ENCODE data around the gene OR51I1. TPM values are rescaled to one million over a fixed set of nuclear protein-coding genes. Genes with fewer than 3 reads are reported as not detected.

OR51I1 gene
- total and polyA plus RNA-seq, 4 donors, result 0.28 TPM; not detected in 3

DNA sequence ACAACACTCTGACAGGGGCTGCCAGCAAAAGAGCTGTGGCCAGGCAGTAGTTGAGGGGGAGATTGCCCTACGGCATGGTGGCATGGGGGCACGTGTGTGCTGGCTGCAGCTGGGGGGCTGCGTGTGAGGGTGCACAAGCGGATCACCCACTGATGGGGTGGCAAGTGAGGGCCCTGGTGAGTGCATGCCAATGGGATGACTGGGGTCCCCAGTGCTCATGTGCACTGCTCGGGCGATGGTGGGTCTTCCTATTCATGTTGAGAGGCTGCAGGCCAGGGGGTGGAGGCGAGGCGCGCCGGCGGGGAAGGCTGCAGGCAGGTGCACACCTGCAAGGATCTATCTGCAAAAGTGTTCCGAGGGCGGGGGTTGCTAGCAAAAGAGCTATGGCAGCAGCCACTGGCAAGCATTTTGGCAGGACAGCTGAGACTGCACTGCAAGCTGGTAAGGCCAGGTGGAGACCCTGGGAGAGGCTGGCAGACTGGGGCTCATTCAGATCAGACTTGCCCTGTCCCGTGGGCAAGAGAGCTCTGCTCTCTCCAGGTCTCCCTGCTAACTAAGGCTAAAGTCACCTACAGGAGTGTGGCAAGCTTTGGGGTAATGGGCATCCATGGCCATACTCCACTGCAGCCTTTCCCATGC is 19.8 kb upstream of the OR51I1 start:
- 96% methylated on average over 13 of the region's 14 CpGs for WGBS (ENCODE audit: insufficient coverage)
- H3K36me3 ChIP-seq (ENCODE audit: control insufficient read depth, insufficient read depth, low read length), result no peaks in the 10 kb centered on the region
- H3K27ac ChIP-seq (ENCODE audit: low read depth, low read length), result no peak overlapping the region
- H3K4me3 ChIP-seq (ENCODE audit: low read depth, low read length), result no peak overlapping the region
- H3K4me1 ChIP-seq (ENCODE audit: control insufficient read depth, insufficient read depth, low read length), result no peaks in the 10 kb centered on the region
- no peaks in the 10 kb centered on the region for H3K9me3 ChIP-seq (ENCODE audit: control insufficient read depth, insufficient read depth, low read length)
- no peaks in the 10 kb centered on the region for H3K27me3 ChIP-seq (ENCODE audit: control insufficient read depth, insufficient read depth, low read length)
- no peak for DNase-seq (ENCODE audit: low read depth in 4 of 6, low spot score in 6 of 6)

DNA sequence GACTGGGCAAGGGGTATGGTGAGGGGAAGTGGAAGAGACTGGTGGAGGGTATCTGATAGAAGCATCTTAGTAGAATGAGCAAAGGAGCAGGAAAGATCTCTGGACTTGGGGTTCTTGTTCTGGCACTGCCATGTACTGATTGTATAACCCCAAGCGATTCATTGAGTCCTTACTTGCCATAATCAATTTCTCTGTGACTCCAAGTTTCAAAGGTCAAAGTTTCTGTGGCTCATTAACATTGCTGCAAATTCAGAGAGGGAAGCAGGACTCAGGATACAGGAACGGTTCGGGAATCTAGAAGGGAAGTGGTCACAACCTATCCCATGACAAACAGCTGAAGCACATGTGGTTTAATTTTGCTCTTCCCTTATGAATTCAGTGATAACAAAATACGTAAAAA is 8.1 kb upstream of the OR51I1 start:
- H3K4me3 ChIP-seq (ENCODE audit: low read depth, low read length), result no peak overlapping the region
- H3K27me3 ChIP-seq (ENCODE audit: control insufficient read depth, insufficient read depth, low read length), result no peaks in the 10 kb centered on the region
- H3K4me1 ChIP-seq (ENCODE audit: control insufficient read depth, insufficient read depth, low read length), result no peaks in the 10 kb centered on the region
- no peaks in the 10 kb centered on the region for H3K9me3 ChIP-seq (ENCODE audit: control insufficient read depth, insufficient read depth, low read length)
- no peak overlapping the region for H3K27ac ChIP-seq (ENCODE audit: low read depth, low read length)
- WGBS (ENCODE audit: insufficient coverage), result 100% methylated on average over 1 of the region's 4 CpGs
- no peaks in the 10 kb centered on the region for H3K36me3 ChIP-seq (ENCODE audit: control insufficient read depth, insufficient read depth, low read length)
- no peak for DNase-seq (ENCODE audit: low read depth in 4 of 6, low spot score in 6 of 6)

DNA sequence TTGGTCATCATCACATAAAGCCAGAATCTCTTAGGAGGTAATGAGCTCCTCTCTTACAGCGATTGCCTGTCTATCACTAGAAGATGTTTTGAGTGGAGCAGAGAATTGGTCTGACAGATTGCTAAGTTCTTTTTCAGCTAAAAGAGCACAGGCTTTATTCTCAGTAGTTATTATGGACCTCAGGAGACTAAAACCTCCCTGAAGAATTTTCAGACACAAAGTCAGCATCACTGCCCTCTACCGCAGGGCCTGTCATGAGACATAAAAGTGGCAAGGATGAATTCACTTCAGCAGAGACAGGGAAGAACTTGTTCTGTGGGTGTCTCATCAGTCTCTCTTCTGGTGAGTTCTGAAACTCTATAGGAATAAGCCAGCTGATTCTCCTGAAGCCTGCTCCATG is 7.7 kb upstream of the OR51I1 start, which contains the start of gene OR51I2:
Gene OR51I2 (plus strand): TSS at position 301 of the 400 bp plus-strand sequence. CDS start 4,166 bp downstream, outside the sequence.
- Histone ChIP-seq H3K27me3 (ENCODE audit: control insufficient read depth, insufficient read depth, low read length) (no peaks in the 10 kb centered on the region), H3K4me3 (ENCODE audit: low read depth, low read length) (no peak within 1 kb of the TSS), H3K27ac (ENCODE audit: low read depth, low read length) (no peak within 1 kb of the TSS), H3K36me3 (ENCODE audit: control insufficient read depth, insufficient read depth, low read length) (no peaks in the 10 kb centered on the region), H3K9me3 (ENCODE audit: control insufficient read depth, insufficient read depth, low read length) (no peaks in the 10 kb centered on the region), H3K4me1 (ENCODE audit: control insufficient read depth, insufficient read depth, low read length) (no peaks in the 10 kb centered on the region)
- 80% methylated on average over 1 of the region's 2 CpGs for WGBS (ENCODE audit: insufficient coverage)
- no peak for DNase-seq (ENCODE audit: low read depth in 4 of 6, low spot score in 6 of 6)

DNA sequence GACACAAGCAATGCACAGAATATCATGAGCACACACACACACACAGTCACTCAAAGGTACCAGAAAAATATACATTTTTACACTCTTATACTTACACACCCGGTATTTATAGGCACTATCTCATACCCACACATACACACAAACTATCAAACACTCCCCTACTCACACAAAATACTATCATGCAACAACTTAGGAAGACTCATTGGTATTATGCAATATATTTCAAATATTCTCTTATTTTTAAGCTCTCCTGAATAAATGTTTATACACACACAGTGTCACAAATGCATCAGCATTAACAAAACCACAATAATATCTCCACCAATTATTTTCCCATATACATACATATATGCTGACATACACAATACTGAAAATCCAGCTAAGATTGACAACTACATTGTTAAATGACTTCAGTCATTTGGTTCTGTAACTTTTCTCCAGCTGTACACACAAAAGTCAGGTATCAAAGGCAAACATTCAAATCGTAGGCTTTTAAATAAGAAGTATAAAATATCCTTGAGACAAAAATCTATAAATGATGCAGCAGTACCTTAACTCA is 2.6 kb upstream of the OR51I1 start:
- no CpG with 5 or more reads among the region's 2 CpGs for WGBS (ENCODE audit: insufficient coverage)
- H3K4me1 ChIP-seq (ENCODE audit: control insufficient read depth, insufficient read depth, low read length), result no peaks in the 10 kb centered on the region
- no peak for DNase-seq (ENCODE audit: low read depth in 4 of 6, low spot score in 6 of 6)

DNA sequence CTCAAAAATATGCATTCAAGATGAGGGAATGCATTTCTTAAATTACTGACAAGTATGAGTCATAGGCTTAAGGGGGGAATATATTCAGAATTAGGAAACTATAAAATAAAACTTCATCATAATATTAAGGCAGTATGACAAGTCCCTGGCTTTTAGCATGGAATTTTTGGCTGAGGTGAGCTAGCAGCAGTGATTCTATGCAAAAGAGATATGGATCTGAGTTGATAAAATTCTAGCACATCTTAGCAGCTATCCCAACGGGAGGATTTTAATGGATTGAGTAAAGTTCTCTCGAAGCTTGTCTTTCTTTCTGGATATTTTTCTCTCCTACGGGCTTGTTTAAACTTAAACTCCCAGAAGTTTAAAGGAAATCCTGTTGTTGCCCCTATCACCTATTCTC is 18.2 kb downstream of the OR51I1 start:
- Histone ChIP-seq H3K36me3 (ENCODE audit: control insufficient read depth, insufficient read depth, low read length) (no peaks in the 10 kb centered on the region), H3K4me1 (ENCODE audit: control insufficient read depth, insufficient read depth, low read length) (no peaks in the 10 kb centered on the region), H3K27ac (ENCODE audit: low read depth, low read length) (no peak overlapping the region), H3K9me3 (ENCODE audit: control insufficient read depth, insufficient read depth, low read length) (no peaks in the 10 kb centered on the region), H3K27me3 (ENCODE audit: control insufficient read depth, insufficient read depth, low read length) (no peaks in the 10 kb centered on the region), H3K4me3 (ENCODE audit: low read depth, low read length) (no peak overlapping the region)
- no CpG with 5 or more reads among the region's 3 CpGs for WGBS (ENCODE audit: insufficient coverage)
- no peak for DNase-seq (ENCODE audit: low read depth in 4 of 6, low spot score in 6 of 6)

More for the DNA sequence above, 2.6 kb upstream of the OR51I1 start:
- H3K36me3 ChIP-seq (ENCODE audit: control insufficient read depth, insufficient read depth, low read length), result no peaks in the 10 kb centered on the region
- peaks cover 1% of the 10 kb centered on the region for H3K9me3 ChIP-seq (ENCODE audit: control insufficient read depth, insufficient read depth, low read length)
- no peaks in the 10 kb centered on the region for H3K27me3 ChIP-seq (ENCODE audit: control insufficient read depth, insufficient read depth, low read length)
- H3K27ac ChIP-seq (ENCODE audit: low read depth, low read length), result no peak overlapping the region
- H3K4me3 ChIP-seq (ENCODE audit: low read depth, low read length), result no peak overlapping the region

DNA sequence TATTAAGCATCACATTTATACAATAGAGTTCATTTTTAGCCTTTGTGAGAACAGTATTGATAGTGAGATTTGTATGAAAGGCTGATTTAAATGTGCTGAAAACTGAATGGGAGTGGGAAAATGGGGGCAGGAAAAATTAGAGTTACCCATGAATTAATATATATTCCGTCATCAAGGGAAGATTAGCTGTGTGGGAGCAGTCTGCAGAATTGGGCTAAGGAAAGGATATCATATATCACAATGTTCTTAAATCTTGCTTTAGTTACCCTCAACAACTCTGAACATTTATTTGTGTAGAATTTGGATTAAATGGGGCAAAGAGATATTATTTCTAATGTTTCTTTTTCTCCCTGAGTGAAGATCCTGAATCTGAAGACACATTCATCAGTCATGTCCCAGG is 19.5 kb downstream of the OR51I1 start, which contains the start of gene OR51Q1:
Gene OR51Q1 (plus strand): TSS at position 301 of the 400 bp plus-strand sequence. CDS start 90 bp downstream, at position 391.
- WGBS (ENCODE audit: insufficient coverage), result no CpG with 5 or more reads among the region's 1 CpG
- no peak within 1 kb of the TSS for H3K4me3 ChIP-seq (ENCODE audit: low read depth, low read length)
- no peak for DNase-seq (ENCODE audit: low read depth in 4 of 6, low spot score in 6 of 6)

DNA sequence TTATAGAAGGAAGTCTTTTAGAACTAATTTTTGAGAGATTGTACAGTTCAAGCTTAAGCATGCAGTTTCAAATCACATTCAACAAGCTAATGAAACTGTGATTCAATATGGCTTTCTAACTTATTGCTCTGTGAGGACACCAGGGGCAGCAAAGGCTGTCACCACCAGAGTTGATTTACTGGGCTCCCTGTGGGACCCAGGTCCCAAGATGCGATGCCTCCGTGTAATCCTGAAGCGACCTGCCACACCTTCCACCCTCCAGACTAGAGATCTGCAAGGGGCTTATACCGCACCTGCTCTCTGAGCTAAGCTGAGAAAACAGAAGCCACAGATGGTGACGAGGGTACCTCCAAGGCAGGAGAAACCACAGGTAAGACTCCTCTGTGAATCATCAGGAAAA is 20.3 kb downstream of the OR51I1 start:
- no peaks in the 10 kb centered on the region for H3K4me1 ChIP-seq (ENCODE audit: control insufficient read depth, insufficient read depth, low read length)
- no peaks in the 10 kb centered on the region for H3K9me3 ChIP-seq (ENCODE audit: control insufficient read depth, insufficient read depth, low read length)
- no peak overlapping the region for H3K4me3 ChIP-seq (ENCODE audit: low read depth, low read length)
- H3K27ac ChIP-seq (ENCODE audit: low read depth, low read length), result no peak overlapping the region
- WGBS (ENCODE audit: insufficient coverage), result 52% methylated on average over 5 of the region's 5 CpGs
- no peak for DNase-seq (ENCODE audit: low read depth in 4 of 6, low spot score in 6 of 6)
- H3K36me3 ChIP-seq (ENCODE audit: control insufficient read depth, insufficient read depth, low read length), result no peaks in the 10 kb centered on the region
- no peaks in the 10 kb centered on the region for H3K27me3 ChIP-seq (ENCODE audit: control insufficient read depth, insufficient read depth, low read length)

More for the DNA sequence above, 19.5 kb downstream of the OR51I1 start, which contains the start of gene OR51Q1:
- Histone ChIP-seq H3K27me3 (ENCODE audit: control insufficient read depth, insufficient read depth, low read length) (no peaks in the 10 kb centered on the region), H3K36me3 (ENCODE audit: control insufficient read depth, insufficient read depth, low read length) (no peaks in the 10 kb centered on the region), H3K9me3 (ENCODE audit: control insufficient read depth, insufficient read depth, low read length) (no peaks in the 10 kb centered on the region), H3K4me1 (ENCODE audit: control insufficient read depth, insufficient read depth, low read length) (no peaks in the 10 kb centered on the region), H3K27ac (ENCODE audit: low read depth, low read length) (no peak within 1 kb of the TSS)

DNA sequence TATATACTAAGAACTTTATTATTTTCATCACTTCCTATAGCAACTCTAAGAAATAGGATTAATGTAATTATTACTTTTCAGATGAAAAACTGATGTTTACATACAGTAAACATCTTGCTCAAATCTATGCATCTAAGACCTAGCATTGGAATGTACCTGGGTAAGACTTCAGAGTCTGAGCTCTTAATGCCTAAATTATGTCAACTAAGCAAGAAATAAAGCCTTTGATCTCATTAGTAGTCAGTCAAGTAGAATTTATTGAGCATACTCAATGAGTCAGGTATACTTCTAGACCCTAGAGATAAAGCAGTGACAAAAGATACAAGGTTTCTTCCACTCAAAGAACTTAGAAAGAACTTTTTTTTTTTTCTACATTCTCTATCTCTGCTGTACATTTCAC is 36.1 kb downstream of the OR51I1 start:
- no peak for DNase-seq (ENCODE audit: low read depth in 4 of 6, low spot score in 6 of 6)
- no peaks in the 10 kb centered on the region for H3K9me3 ChIP-seq (ENCODE audit: control insufficient read depth, insufficient read depth, low read length)
- H3K27ac ChIP-seq (ENCODE audit: low read depth, low read length), result no peak overlapping the region
- no peak overlapping the region for H3K4me3 ChIP-seq (ENCODE audit: low read depth, low read length)
- no peaks in the 10 kb centered on the region for H3K36me3 ChIP-seq (ENCODE audit: control insufficient read depth, insufficient read depth, low read length)
- no peaks in the 10 kb centered on the region for H3K27me3 ChIP-seq (ENCODE audit: control insufficient read depth, insufficient read depth, low read length)
- H3K4me1 ChIP-seq (ENCODE audit: control insufficient read depth, insufficient read depth, low read length), result no peaks in the 10 kb centered on the region

DNA sequence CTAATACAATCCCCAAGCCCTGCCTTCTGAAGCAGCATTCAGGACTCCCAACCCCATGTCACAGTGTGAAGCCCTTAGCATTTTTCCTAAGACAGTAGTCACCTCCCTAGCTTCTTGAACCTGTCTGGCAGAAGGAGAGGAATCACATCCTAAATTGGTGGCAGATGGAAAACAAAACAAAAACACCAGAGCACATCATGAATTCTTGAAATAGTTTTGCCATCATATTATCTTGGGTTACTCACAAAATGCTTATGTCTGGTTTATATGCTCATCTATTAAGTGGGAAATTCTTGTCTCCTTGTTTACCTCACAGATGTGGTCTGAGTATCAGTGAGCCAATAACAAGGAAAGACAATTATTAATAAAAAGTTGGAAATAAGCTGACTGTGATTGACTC is 42.4 kb downstream of the OR51I1 start:
- H3K27me3 ChIP-seq (ENCODE audit: control insufficient read depth, insufficient read depth, low read length), result no peaks in the 10 kb centered on the region
- DNase-seq (ENCODE audit: low read depth in 4 of 6, low spot score in 6 of 6), result no peak
- no peak overlapping the region for H3K27ac ChIP-seq (ENCODE audit: low read depth, low read length)

DNA sequence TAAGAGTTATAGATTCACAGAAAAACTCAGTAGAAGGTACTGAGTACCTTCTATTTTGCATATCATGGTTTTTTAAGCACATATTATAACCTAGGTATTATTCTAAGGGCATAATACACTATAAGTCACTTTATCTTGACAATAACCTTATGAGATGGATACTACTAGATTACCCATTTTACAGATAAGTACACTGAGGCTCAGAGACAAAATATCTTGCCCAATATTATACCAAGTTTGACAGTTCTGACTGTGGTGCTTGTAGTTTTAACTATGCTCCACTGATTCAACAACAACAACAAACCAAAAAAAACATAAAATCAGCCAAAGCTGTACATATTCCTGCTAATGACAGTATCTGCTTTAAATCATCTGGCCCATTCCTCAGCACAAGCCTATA is 47.2 kb downstream of the OR51I1 start:
- no peak overlapping the region for H3K27ac ChIP-seq (ENCODE audit: low read depth, low read length)
- H3K27me3 ChIP-seq (ENCODE audit: control insufficient read depth, insufficient read depth, low read length), result no peaks in the 10 kb centered on the region
- H3K4me1 ChIP-seq (ENCODE audit: control insufficient read depth, insufficient read depth, low read length), result no peaks in the 10 kb centered on the region
- no peak overlapping the region for H3K4me3 ChIP-seq (ENCODE audit: low read depth, low read length)
- no peak for DNase-seq (ENCODE audit: low read depth in 4 of 6, low spot score in 6 of 6)
- H3K36me3 ChIP-seq (ENCODE audit: control insufficient read depth, insufficient read depth, low read length), result no peaks in the 10 kb centered on the region
- H3K9me3 ChIP-seq (ENCODE audit: control insufficient read depth, insufficient read depth, low read length), result no peaks in the 10 kb centered on the region

More for the DNA sequence above, 42.4 kb downstream of the OR51I1 start:
- no peaks in the 10 kb centered on the region for H3K36me3 ChIP-seq (ENCODE audit: control insufficient read depth, insufficient read depth, low read length)
- H3K4me3 ChIP-seq (ENCODE audit: low read depth, low read length), result no peak overlapping the region
- H3K4me1 ChIP-seq (ENCODE audit: control insufficient read depth, insufficient read depth, low read length), result no peaks in the 10 kb centered on the region
- no peaks in the 10 kb centered on the region for H3K9me3 ChIP-seq (ENCODE audit: control insufficient read depth, insufficient read depth, low read length)

All from spinal cord (tissue), 10 donors.